Stimulated activated CD4-positive, alpha-beta T cell treated with anti-CD3 and anti-CD28 coated beads, TNF-alpha, amount 100 ng/mL, for 48 hours (primary cell): Measurements from ENCODE around the gene BRCA2.

Experiments
- DNase-seq, 3 donors: peaks; one replicate each; pipeline ENCODE4 v3.0.0-alpha.2; 2020; ENCODE audit warnings: low read depth in 3 of 3

BRCA2 gene

GRCh38 chr13:32315238-32316027 lies at the start of gene BRCA2, which contains the start of gene ZAR1L:
TSS of gene BRCA2 (plus strand) at chr13:32315508. CDS start at chr13:32316461, 953 bp downstream.
TSS of gene ZAR1L (minus strand) at chr13:32315363. CDS start at chr13:32311925, 3,438 bp downstream.
- DNase-seq, result peak; percentile 67 to 80 (median 80)

- DNase-seq, result no peak
Measured at GRCh38 chr13:32265726-32266125, 49.6 kb upstream of the BRCA2 start.

- no peak for DNase-seq
Measured at GRCh38 chr13:32266130-32266529, 49.2 kb upstream of the BRCA2 start.

- peak; percentile 10 to 42 (median 31) for DNase-seq
Measured at GRCh38 chr13:32267836-32268439, 47.4 kb upstream of the BRCA2 start.

DNA sequence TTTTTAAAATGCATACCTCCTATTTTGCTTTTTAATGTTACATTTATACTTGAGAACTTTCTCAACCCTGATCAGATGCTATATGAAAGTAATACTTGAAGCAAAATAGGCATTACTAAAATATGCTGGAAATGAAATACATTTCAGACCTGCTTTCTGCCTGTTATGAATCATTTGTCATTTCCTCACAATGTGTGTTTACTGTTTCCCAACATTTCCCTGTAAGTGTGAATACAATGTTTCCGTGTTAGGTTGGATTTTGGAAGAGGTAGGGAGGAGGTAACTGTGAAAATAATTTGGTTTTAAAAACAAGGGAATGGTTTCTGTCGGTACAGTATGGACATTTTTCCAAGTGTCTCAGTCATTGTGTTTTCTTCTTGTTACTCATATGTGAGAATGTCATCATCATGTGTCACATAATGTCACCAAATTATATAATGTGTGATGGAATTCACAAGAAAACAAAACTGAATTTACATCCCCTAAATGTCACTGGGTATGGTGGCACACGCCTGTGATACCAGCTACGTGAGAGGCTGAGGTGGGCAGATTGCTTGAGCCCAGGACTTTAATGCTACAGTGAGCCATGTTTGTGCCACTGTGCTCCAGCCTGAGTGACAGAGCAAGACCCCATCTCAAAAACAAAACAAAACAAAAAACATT lies 43.2 kb upstream of the BRCA2 start:
- peak in 1 of 3 donors; percentile 2 for DNase-seq

- no peak for DNase-seq
Measured at GRCh38 chr13:32277839-32278238, 37.5 kb upstream of the BRCA2 start.

GRCh38 chr13:32278426-32278825 lies 36.9 kb upstream of the BRCA2 start:
- no peak for DNase-seq

DNA sequence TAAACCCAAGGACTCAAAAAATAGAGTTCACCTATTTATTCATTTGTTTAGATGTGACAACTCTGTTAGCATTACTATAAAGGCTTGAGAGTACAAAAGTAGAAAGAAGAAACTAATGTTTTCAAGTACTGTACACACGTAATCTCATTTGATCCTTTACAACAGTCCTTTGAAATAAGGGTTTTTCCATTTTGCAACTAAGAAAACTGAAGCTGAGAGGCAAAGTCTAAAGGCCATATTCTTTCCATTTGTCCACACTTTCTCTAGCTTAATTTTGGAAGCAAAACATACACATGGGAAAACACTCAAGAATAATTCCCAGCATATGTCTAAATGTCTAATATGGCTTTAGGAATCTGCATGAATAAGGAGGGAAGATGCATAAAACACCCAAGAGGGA lies 34.2 kb upstream of the BRCA2 start:
- DNase-seq, result no peak

GRCh38 chr13:32282096-32282711 lies 33.1 kb upstream of the BRCA2 start:
- no peak for DNase-seq

GRCh38 chr13:32284927-32285632 lies 30.2 kb upstream of the BRCA2 start:
- no peak for DNase-seq

- no peak for DNase-seq
Measured at GRCh38 chr13:32285633-32285965, 29.7 kb upstream of the BRCA2 start.

- no peak for DNase-seq
Measured at GRCh38 chr13:32297206-32297605, 18.1 kb upstream of the BRCA2 start.

DNA sequence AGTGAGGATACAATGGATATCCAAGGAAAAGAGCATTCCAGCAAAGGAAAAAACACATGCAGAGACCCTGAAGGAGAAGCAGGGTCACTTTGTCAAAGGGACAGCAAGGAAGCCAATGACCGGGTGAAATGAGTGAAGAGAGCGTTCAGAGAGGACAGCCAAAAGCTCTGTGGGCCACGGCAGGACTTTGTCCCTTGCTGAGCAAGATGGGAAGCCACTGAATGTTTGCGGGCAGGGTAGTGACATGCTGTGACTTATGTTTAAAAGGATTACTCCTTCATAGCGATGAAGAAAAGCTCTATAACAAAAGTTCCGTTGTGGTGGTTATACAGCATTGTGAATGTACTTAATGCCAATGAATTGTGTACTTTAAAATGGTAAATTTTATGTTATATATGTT lies 16.6 kb upstream of the BRCA2 start:
- DNase-seq, result no peak

DNA sequence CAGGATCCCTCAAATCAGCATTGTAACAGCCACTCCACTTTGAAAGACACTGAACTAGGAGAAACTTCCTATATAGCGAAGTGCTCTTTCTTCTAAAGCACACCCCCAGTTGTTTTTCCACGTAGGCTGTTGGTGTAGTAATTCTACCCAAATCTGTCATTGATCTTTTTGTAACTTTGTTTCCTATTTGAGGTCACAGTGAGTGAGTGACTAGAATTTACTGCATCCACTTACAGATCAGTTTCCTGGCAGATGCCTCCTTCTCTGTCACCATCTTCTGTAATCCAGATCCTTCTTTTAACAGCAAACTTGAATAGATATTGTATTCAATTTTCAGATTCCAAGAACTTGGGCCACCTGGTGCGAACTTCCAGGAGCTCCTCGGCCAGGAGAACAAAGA lies 15.4 kb upstream of the BRCA2 start:
- no peak for DNase-seq

DNA sequence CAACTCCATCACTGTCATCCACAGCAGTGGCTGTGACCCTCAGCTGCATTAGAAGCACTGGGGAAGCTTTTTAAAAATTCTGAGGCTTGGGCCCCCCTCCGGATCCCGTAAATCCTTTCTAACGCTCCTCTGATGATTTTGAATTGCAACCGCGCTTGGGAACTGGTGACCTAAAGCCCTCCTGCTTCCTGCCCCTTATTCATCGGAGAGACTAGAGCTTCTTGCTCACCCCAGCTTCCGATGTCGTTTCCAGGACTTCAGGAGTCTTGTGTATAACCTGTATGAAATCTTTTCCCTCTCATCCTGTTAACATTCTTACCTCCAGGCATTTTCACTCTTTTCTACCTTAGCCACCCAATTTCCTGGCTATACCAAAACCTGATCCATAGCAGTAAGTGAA lies 14.9 kb upstream of the BRCA2 start:
- no peak for DNase-seq

DNA sequence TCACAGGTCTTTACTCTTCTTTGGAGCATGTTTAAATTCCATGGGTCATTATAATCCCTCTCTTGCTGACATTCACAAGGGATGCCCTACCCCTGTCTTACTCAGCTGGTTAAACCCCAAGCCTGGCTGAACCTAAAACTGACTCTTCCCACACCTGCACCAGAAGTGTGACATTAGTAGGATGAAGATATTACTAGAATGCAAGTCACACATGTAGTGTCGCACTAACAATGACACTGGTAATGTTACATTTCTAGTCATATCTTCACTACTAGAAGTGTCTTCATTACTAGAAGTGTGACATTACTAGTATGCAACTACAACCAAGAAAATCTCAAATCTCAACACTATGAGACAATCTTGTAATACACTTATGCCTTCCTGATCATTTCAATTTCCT lies 14.4 kb upstream of the BRCA2 start:
- peak in 1 of 3 donors; percentile 15 for DNase-seq

- no peak for DNase-seq
Measured at GRCh38 chr13:32302461-32302860, 12.8 kb upstream of the BRCA2 start.

DNA sequence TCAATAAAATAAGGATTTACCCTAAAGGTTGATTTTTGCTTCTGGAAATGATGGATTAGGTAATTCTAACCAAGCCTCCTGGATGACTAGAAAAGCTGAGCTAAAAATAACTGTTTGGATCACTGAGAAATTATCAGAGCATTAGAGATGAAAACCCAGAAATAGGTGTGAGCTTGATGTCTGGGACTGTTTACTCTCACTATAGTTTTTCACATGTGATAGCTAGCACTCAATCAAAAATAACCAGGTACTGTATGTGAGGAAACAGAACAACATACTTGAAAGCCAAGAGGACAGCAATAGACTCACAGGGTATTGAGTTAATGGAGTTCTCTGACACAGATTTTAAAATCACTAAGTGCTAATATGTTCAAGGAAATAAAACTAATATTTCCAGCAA lies 9.7 kb upstream of the BRCA2 start:
- DNase-seq, result no peak

DNA sequence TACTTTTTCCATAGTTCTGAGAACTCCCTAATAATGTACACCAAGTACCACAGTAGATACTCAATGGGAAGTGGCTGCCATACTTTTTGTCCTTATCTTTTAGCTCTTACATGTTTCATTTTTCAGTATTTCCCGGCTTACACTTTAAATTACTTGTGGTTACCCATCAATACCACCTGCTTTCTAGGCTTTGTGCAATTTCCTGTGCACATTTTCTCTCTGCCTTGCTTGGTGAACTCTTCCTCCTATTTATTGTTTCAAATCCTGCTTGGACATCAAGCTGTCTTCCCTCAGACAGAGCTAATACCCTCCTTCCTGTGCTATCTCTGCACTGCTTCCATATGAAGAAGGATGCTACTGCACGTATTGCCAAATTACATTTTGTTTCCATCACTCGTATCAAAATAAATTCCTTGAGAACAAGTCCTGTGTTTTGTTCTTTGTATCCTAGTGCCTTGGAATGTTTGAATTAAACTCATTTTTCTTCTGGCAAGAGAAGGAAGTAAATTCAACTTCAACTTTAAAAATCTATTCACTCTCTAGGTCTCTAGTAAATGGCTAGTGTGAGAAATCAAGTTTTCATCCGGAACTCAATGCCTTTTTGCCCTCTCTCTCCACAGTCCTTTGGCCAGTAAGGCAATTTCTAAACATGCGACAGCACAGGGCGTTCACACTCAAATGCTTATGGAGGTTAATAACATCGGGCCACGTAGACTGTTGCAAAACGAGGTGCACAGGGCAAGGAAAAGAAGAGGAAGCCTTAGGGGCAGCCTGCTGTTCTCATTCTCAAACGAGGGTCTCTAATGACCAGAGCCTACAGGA lies 5.8 kb upstream of the BRCA2 start:
- DNase-seq, result no peak

- no peak for DNase-seq
Measured at GRCh38 chr13:32310134-32310706, 5.1 kb upstream of the BRCA2 start.
